Measurements from ENCODE around the gene ITPKC. TPM values are rescaled to one million over a fixed set of nuclear protein-coding genes. Genes with fewer than 3 reads are reported as not detected.
"Not testable (repeated sequence)": the region's sequence is repeated elsewhere in the genome, so short reads cannot be mapped to it uniquely, and the experiment has no call there.

ITPKC gene
- total RNA-seq, 3 donors from 2014 or later = 6.9 to 8.2 (median 8.2) TPM

DNA sequence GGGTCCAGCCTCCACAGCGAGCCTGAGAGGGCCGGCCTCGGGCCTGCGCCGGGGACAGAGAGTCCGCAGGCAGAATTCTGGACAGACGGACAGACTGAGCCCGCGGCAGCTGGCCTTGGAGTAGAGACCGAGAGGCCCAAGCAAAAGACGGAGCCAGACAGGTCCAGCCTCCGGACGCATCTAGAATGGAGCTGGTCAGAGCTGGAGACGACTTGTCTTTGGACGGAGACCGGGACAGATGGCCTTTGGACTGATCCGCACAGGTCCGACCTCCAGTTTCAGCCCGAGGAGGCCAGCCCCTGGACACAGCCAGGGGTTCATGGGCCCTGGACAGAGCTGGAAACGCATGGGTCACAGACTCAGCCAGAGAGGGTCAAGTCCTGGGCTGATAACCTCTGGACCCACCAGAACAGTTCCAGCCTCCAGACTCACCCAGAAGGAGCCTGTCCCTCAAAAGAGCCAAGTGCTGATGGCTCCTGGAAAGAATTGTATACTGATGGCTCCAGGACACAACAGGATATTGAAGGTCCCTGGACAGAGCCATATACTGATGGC is 490 bp downstream of the ITPKC start:
- DNase-seq (no peak), ATAC-seq (no peak)
- H3K36me3 Mint-ChIP-seq (ENCODE audit: insufficient read depth) = peaks cover 3% of the 10 kb centered on the region
- H3K4me1 Mint-ChIP-seq (ENCODE audit: low read depth) = peaks cover 60% of the 10 kb centered on the region
- peak overlapping the region; percentile 92 for H3K4me3 Mint-ChIP-seq
- no peaks in the 10 kb centered on the region for H3K9me3 Mint-ChIP-seq
- no peaks in the 10 kb centered on the region for H3K27me3 Mint-ChIP-seq (ENCODE audit: low read depth)

GRCh38 chr19:40717880-40718773 is 1.2 kb downstream of the ITPKC start:
- ATAC-seq = no peak
- Mint-ChIP-seq H3K9me3 (no peaks in the 10 kb centered on the region), H3K36me3 (ENCODE audit: insufficient read depth) (peaks cover 5% of the 10 kb centered on the region), H3K27me3 (ENCODE audit: low read depth) (no peaks in the 10 kb centered on the region), H3K4me3 (peak overlapping the region; percentile 92), H3K4me1 (ENCODE audit: low read depth) (peaks cover 60% of the 10 kb centered on the region)
- no peak for DNase-seq

GRCh38 chr19:40718774-40719391 is 2.0 kb downstream of the ITPKC start:
- Mint-ChIP-seq H3K4me1 (ENCODE audit: low read depth) (peaks cover 56% of the 10 kb centered on the region), H3K36me3 (ENCODE audit: insufficient read depth) (peaks cover 5% of the 10 kb centered on the region), H3K4me3 (peak overlapping the region; percentile 92), H3K9me3 (no peaks in the 10 kb centered on the region), H3K27me3 (ENCODE audit: low read depth) (no peaks in the 10 kb centered on the region)
- no peak for ATAC-seq
- DNase-seq = no peak

DNA sequence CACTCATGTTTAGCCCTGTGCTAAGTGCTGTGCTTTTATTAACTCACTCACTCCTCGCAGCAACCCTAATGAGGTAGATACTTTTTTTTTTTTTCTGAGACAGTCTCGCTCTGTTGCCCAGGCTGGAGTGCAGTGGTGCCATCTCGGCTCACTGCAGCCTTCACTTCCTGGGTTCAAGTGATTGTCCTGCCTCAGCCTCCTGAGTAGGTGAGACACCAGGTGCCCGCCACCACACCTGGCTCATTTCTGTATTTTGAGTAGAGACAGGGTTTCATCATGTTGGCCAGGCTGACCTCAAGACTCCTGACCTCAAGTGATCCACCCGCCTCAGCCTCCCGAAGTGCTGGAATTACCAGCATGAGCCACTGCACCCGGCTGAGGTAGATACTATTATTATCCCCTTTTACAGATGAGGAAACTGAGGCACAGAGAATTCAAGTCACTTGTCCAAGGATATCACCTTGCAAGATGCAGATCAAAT is 2.5 kb downstream of the ITPKC start:
- Mint-ChIP-seq H3K4me3 (peak overlapping the region; percentile 92), H3K9me3 (no peaks in the 10 kb centered on the region), H3K36me3 (ENCODE audit: insufficient read depth) (peaks cover 5% of the 10 kb centered on the region), H3K27me3 (ENCODE audit: low read depth) (no peaks in the 10 kb centered on the region), H3K4me1 (ENCODE audit: low read depth) (peaks cover 55% of the 10 kb centered on the region)
- DNase-seq (no peak), ATAC-seq (no peak)

DNA sequence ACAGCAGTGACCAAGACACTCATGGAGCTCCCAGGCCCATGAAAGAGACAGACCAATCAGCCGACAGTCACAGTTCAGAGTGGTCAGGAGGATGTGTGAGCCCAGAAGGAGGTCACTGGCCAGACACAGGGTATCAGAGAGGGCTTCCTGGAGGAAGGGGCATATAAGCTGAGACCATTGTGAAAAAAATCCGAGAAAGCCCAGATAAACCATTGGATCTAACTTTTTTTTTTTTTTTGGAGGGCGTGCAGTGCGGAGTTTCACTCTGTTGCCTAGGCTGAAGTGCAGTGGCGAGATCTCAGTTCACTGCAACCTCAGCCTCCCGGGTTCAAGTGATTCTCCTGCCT is 4.2 kb downstream of the ITPKC start:
- Mint-ChIP-seq H3K36me3 (ENCODE audit: insufficient read depth) (peaks cover 7% of the 10 kb centered on the region), H3K4me1 (ENCODE audit: low read depth) (peaks cover 42% of the 10 kb centered on the region), H3K4me3 (peak overlapping the region; percentile 6), H3K9me3 (no peaks in the 10 kb centered on the region), H3K27me3 (ENCODE audit: low read depth) (no peaks in the 10 kb centered on the region)
- no peak for DNase-seq
- ATAC-seq = no peak

DNA sequence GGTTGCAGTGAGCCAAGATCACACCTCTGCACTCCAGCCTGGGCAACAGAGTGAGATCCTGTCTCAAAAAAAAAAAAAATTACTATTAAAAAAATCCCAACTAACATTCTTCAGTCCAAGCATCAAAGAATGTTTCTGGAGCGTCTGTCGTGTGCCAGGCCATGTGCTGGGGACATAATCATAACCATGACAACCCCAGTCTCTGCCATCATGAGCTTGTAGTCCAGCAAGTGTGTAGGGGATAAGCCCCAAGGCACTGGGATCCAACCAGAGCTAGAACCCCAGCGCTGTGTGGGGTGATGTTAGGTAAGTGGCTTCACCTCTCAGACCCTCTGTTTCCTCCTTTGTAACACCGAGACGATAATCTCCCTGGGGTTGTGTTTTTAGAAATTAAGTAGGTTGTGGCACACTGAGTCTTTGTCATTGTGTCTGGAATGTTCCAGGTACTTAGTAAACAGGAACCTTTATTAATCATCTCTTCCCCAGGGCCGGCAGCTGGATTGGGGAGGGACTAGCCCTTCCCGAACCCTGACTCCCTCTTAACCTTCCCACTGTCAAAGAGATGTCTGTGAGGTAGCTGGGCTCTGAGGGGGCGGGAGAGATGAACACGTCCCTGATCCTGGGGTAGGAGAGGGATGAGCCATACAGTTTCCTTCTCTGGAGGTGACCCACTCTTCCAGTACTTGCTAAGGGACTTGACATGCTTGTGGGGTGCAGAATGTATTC is 5.2 kb downstream of the ITPKC start:
- Mint-ChIP-seq H3K4me1 (ENCODE audit: low read depth) (peaks cover 37% of the 10 kb centered on the region), H3K9me3 (no peaks in the 10 kb centered on the region), H3K27me3 (ENCODE audit: low read depth) (no peaks in the 10 kb centered on the region), H3K4me3 (no peak overlapping the region), H3K36me3 (ENCODE audit: insufficient read depth) (peaks cover 12% of the 10 kb centered on the region)
- ATAC-seq (no peak), DNase-seq (no peak)

DNA sequence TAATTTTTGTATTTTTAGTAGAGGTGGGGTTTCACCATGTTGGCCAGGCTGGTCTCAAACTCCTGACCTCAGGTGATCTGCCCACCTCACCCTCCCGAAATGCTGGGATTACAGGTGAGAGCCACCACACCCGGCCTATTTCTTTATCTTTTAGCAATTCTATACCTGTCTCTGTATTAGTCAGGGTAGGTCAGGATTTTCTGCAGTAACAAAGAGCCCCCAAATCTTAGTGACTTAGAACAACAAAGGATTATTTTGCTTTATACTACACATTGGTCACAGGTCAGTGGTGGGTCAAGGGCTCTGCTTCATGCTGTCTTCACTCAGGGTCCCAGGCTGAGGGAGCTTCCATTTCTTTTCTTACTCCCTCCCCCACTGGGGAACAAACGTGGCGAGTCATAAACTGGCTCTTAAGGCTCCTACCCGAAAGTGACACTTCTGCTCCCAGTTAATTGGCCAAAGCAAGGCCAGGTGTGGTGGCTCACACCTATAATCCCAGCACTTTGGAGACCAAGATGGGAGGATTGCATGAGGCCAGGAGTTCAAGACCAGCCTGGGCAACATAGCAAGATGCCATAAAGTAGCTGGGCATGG is 6.8 kb downstream of the ITPKC start:
- Mint-ChIP-seq H3K4me1 (ENCODE audit: low read depth) (peaks cover 30% of the 10 kb centered on the region), H3K9me3 (no peaks in the 10 kb centered on the region), H3K36me3 (ENCODE audit: insufficient read depth) (peaks cover 14% of the 10 kb centered on the region), H3K4me3 (no peak overlapping the region), H3K27me3 (ENCODE audit: low read depth) (no peaks in the 10 kb centered on the region)
- DNase-seq (no peak), ATAC-seq (no peak)

DNA sequence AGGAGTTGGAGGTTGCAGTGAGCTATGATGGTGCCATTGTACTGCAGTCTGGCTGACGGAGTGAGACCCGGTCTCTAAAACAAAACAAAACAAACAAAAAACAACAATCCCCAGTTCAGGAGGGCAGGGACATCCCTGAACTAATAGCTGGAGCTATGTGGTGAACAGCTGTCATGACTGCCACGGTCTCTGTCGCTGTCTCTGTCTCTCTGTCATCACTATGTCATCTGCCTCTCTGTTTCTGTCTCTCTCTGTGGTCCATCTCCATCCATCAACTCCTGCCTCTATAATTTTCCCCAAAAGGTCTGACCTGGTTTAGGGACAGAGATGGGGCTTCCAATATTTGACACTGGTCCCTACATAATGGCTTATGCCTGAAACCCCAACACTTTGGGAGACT is 7.4 kb downstream of the ITPKC start:
- no peak for DNase-seq
- Mint-ChIP-seq H3K9me3 (no peaks in the 10 kb centered on the region), H3K36me3 (ENCODE audit: insufficient read depth) (peaks cover 14% of the 10 kb centered on the region), H3K4me1 (ENCODE audit: low read depth) (peaks cover 25% of the 10 kb centered on the region), H3K27me3 (ENCODE audit: low read depth) (no peaks in the 10 kb centered on the region), H3K4me3 (no peak overlapping the region)
- ATAC-seq = no peak

DNA sequence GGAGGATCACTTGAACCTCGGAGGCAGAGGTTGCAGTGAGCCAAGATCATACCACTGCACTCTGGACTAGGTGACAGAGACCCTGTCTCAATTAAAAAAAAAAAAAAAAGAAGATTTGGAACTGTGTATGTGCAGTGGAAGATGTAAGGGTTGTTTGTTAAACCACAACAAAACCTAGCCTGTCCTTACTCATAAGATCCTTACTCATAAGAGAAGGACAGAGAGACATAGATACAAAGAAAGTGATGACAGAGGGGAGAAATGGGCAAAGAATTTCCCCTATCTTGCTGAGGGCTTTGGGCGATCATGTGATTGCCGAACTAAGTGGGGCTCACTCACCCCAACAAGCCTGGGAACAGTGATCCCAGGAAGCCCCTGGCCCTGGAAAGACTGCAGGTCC is 7.9 kb downstream of the ITPKC start:
- peaks cover 20% of the 10 kb centered on the region for H3K4me1 Mint-ChIP-seq (ENCODE audit: low read depth)

DNA sequence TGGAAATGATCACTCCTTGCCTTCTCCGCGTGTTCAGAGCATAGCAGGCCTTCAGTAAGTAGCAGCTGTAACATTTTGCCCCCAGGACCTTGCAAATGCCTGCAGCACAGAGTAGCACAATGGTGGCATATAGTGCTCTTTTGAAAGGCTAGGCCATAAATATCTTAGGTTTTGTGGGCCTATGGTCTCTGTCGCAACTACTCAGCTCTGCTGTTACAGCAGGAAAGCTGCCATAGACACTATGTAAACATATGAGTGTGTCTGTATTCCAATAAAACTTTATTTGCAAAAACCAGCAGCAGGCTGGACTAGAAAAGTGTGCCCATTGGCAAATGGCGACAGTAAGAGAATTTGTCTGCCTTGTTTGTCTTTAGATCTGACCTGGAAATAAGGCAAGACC is 9.4 kb downstream of the ITPKC start:
- ATAC-seq = no peak
- no peak for DNase-seq
- H3K9me3 Mint-ChIP-seq = no peaks in the 10 kb centered on the region
- no peaks in the 10 kb centered on the region for H3K27me3 Mint-ChIP-seq (ENCODE audit: low read depth)
- no peak overlapping the region for H3K4me3 Mint-ChIP-seq
- H3K4me1 Mint-ChIP-seq (ENCODE audit: low read depth) = peaks cover 8% of the 10 kb centered on the region
- H3K36me3 Mint-ChIP-seq (ENCODE audit: insufficient read depth) = peaks cover 21% of the 10 kb centered on the region

More for the DNA sequence above, 7.9 kb downstream of the ITPKC start:
- DNase-seq (no peak), ATAC-seq (peak; percentile 76 to 83)
- Mint-ChIP-seq H3K9me3 (no peaks in the 10 kb centered on the region), H3K27me3 (ENCODE audit: low read depth) (no peaks in the 10 kb centered on the region), H3K36me3 (ENCODE audit: insufficient read depth) (peaks cover 14% of the 10 kb centered on the region), H3K4me3 (no peak overlapping the region)

DNA sequence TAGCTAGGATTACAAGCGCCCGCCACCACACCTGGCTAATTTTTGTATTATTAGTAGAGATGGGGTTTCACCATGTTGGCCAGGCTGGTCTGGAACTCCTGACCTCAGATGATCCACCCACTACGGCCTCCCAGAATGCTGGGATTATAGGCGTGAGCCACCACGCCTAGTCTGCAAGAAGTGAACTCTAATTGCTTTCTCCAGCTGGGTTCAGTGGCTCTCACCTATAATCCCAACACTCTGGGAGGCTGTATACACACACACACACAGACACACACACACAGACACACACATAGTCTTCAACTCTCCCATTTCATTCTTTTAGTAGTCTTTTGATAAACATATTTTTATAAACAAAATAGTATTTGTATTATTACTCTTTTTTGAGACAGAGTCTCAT is 13.2 kb downstream of the ITPKC start:
- not testable (repeated sequence) for DNase-seq; H3K27me3 Mint-ChIP-seq (ENCODE audit: low read depth); ATAC-seq; H3K9me3 Mint-ChIP-seq; H3K4me3 Mint-ChIP-seq; H3K4me1 Mint-ChIP-seq (ENCODE audit: low read depth)
- peaks cover 32% of the 10 kb centered on the region for H3K36me3 Mint-ChIP-seq (ENCODE audit: insufficient read depth)

- DNase-seq; H3K27me3 Mint-ChIP-seq (ENCODE audit: low read depth); H3K4me3 Mint-ChIP-seq; H3K4me1 Mint-ChIP-seq (ENCODE audit: low read depth); H3K9me3 Mint-ChIP-seq; ATAC-seq: not testable (repeated sequence)
- H3K36me3 Mint-ChIP-seq (ENCODE audit: insufficient read depth) = peaks cover 33% of the 10 kb centered on the region
These were observed 15.4 kb downstream of the ITPKC start for GRCh38 chr19:40732304-40732703.

DNA sequence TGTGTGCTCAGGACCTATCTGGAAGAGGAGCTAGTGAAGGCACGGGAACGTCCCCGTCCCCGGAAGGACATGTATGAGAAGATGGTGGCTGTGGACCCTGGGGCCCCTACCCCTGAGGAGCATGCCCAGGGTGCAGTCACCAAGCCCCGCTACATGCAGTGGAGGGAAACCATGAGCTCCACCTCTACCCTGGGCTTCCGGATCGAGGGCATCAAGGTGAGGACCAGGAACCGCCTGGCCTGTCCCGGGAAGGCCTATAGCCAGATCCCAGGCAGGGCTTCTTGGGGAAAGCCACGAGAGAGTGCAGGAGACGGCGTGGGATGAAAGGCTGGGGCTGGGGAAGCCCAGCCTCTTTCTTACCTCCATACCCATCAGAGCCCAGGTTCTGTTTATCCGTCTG is 16.2 kb downstream of the ITPKC start:
- no peaks in the 10 kb centered on the region for H3K9me3 Mint-ChIP-seq
- H3K27me3 Mint-ChIP-seq (ENCODE audit: low read depth) = no peaks in the 10 kb centered on the region
- ATAC-seq (no peak), DNase-seq (no peak)
- no peak overlapping the region for H3K4me3 Mint-ChIP-seq
- no peaks in the 10 kb centered on the region for H3K4me1 Mint-ChIP-seq (ENCODE audit: low read depth)
- H3K36me3 Mint-ChIP-seq (ENCODE audit: insufficient read depth) = peaks cover 36% of the 10 kb centered on the region
